GM19043 (cell line): ENCODE measurements around the gene KIAA1217.

Experiments
- ATAC-seq: cut with Tn5 transposase; IDR thresholded peaks from one replicate; pipeline ENCODE4 v1.9.1; 2021; ENCODE audit warnings: low read depth; ENCODE audit not compliant: unreplicated experiment

Gene KIAA1217

DNA sequence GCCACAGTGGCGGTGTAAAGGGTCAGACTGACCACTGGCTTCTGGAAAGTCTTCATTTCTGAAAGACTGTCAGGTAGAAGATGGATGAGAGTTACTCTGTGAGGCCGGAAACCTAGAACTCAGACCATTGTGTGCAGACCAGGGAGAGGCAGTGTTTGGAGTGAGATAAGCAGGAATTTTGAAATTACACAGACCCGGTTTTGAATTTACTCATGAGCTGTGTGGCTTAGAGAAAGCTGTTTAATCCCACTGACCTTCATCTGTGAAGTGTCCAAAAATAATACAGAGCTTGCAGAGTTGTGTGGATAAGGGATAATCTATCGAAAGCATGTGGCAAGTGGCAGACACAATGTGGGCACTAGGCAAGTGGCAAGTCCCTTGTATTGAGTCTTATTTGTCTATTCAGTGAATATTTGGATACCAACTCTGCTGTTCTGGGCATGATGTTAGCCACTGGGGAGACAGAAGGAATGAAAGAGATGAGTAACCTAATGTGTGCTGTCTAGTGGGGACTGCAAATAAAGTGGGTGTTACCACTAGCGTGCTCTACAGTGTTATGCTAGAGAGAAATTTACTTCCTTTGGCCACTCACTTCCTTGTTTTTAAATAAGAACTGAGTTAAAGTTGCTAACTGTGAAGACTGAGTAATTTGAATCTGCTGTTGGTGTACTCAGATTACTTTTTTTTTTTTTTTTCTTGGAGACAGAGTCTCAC is 69.4 kb downstream of the KIAA1217 start:
- no peak for ATAC-seq

DNA sequence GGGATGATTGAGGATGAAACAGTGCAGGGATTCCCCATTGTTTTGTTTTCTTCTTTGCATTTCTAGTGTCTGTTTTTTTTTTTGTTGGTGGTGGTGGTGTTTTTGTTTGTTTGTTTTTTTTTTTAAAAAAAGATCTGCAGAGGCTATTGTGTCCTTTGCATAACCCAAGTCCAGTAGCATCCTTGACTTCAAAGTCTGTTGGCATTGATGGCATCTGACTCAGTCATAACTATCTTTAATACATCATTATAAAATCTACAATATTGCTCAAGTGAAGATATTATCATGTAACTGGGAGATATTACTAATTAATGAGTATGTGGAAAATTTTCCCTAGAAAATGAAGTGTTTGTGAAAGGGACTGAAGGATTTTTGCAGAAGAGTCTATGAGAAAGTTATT is 70.2 kb downstream of the KIAA1217 start:
- ATAC-seq = no peak

DNA sequence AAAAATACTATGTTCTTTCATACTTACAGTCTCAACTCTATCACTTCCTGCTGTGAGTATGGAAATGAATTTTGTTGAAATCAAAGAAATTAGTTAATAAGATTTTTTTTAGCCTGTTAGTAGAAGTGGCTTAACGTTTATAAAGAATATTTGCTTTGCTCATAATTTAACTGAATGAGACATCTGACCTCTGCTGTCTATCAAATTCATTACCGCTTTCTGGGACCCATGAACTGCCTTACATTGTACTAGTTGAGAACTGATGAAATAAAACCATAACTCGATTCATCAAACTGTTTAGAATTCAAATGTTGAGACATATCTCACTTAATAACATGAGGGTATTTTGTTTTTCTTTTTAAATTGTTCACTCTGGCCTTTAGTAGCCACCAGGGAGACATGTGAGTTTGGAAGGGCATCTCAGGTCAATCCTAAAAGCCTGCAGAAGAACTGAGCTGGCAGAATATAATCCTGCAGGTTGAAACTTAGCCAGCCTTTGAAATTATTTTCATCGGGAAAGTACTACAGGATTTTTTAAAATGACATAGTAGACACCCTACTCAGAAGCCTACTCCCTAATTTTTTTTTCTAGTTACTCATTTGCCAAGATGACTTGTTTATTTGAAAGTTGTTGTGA is 78.7 kb downstream of the KIAA1217 start:
- no peak for ATAC-seq

DNA sequence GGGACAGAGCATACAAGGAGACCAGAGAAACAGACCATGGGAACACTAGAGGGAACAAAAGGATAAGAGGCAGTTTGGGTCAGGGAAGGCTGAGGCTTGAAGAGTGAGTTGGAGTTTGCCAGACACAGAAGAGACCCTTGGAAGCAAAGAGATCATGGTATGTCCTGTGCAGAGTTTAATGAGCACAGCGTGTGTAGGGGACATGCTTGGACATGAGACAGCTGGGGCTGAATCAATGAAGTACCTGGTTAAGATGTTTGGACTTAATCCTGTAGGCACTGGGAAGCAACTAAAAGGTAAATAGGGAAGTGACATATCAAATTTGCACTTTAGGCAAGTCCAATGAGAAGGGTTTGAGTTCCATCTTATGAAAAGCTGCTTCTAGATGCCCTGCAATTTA is 79.6 kb downstream of the KIAA1217 start:
- no peak for ATAC-seq

DNA sequence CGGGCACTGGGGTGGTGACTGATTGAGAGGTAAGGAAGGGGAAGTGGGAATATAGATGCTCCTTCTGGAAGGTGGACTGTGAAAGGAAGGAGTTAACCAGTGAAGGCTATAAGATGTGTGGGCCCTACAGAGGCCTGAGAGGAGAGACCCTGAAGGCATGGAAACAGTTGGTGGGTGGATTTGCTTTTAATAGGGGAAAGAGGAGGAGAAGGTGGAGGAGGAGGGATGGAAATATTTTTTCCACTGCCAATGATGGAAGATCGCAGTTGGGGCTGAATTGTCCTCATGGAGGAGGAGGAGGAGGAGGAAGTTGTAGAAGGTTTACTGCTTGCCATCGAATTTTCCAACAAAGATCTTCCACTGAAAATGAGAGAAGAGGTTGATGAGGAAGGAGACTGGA is 80.3 kb downstream of the KIAA1217 start:
- ATAC-seq = no peak

DNA sequence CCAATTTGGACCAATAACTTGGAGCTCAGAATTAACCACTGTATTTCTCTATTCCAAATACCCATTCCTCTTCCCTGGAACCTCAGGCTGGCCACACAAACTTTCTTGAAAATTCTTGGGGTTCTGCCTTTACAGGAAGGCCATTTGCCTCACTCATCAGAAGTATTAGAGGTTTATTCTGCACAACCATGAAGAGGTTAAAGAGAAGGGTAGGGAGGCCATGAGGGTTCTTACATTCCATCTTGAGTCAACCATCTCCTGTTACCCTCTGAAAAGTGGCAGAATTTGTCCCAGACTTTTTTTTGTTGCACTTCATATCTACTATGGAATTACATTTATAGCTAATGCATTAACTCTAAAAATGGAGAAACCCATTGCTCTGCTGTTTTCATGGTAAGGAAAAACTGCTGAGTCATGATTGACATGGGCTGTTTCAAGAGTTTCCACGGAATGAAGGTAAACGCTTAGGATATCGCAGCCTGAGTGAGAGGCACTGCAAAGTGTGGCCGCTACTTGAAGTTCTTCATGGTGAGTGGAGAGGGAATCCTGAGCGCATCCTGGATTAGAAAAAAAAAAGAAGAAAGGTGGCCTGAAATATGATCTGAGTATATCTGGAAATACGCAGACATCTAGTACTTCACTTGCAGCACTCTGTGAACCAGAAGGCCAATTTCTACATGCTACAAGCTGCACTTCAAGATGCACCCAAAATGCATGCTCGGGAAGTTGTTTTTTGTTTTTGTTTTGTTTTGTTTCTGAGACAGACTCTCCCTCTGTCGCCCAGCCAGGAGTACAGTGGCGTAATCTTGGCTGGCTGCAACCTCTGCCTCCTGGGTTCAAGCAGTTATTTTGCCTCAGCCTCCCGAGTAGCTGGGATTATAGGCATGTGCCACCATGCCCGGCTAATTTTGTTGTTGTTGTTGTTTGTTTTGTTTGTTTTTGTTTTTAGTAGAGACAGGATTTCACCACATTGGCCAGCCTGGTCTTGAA is 83.7 kb downstream of the KIAA1217 start:
- ATAC-seq = no peak

DNA sequence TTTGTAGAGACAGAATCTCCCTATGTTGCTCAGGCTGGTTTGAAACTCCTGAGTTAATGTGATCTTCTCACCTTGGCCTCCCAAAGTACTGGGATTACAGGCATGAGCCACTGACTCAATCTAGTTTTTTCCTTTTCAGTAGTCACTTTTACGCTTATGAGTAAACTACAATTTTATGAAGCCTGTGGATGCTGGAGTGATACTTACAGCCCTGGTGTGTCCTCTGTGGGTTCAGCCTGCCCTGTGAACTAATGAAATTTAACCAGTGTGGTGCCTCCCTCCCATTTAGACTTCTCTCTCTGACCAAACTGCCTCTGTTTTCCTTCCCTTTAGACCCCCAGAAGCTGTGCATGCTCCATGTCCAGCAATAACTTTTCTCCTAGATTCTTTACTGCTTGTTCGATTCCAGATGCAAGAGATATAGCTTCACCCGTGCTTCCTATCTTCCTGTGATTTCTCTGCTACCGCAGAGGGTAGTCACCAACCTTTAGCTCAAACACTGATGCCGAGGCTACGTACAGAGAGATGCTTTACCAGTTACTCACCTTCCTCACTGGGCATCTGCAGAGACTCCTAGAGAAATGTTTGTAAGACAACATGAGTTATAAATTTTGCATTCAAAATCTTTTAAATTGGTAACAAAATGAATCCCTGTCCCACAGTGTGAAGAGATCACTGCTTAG is 90.8 kb downstream of the KIAA1217 start:
- ATAC-seq = no peak

DNA sequence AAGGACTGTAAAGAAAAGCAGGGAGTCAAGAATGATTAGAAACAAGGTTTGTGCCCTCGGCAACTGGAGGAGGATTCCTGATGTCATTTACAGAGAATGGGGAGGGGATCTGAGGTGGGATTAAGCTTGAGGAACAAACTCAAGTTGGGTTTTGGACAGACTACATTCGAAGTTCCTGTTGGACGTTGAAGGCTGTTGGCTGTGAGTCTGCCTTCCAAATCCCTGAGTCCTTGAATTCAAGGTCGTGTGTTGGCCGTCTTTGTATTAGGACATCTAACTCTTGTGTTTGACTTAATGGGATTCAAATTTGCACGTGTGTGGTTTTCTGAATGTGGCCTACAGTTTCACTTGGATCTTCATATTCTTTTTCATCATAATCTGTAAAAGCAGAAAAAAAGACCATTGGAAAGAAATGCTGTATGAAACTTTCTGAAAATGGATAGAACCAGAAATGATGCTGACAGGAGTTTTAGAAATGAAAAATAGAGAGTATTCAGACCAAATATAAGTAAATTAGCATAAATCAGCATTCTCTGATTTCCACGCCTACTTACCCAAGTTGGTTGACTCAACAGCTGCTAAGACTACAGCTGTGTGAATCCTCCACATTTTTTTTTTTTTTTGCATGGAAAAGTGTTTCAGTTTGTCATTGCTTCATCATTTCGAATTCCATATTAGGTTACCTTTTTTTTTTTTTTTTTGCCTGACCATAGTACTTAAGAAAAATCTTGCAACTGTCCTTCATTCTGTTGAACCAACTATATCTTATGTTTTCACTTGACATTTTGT is 94.8 kb downstream of the KIAA1217 start:
- ATAC-seq = no peak

DNA sequence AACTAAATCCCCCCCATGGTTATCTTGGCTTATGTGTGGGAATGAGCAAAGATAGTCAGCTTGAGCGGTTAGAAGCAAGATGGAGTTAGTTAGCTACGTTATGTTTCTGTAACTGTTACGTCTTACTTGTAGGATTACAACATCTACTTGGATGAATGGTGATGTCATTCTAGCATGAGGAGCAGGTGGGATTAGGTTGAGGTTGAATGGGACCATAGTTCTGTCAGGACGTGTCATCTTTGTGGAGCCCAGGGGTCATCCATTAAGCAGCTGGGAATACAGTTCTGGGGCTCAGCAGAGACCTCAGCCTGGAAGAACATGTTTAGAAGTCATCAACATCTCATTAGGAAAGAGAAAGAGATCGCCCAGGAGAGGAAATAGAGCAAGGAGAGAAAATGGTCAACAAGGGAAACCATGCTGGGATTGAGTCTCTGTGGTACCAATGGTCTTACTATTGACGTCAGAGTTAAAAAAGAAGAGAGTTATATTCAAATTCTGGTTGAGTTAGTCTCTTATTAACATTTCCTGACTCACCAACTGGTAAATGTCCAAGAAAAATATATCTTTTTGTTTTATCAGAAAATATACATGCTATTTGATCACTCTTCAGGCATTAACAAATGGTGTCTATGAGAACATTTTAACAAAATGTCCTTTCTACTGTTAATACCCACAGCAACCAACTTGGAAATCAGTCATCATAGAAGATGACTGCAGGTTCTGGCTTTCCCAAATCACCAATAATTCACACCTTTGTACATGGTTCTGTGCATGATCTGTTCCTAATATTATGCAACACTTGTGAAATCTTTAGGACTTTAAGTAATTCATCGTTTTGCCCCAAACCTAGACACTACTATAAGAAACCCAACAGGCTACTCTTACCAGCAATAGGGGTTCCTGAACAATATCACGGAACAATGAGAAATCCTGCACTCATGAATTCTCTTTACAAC is 96.9 kb downstream of the KIAA1217 start:
- ATAC-seq = no peak

DNA sequence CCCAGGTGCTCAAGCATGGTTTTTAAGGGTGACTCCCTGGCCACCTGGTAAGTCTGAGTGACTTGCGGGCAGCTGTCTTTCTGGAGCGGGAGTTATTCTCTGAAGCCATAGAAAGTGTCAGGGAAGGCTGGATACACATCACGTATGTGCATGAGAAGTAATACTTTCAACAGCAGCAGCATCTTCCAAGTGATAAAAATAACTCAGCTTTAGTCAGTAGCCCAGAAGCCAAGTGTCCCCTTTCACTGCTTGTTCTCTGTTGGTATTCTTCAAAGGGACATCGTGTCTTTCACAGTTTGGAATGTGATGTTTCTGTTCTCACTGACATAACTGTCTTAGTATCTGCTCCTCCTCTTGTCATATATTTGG is 97.6 kb downstream of the KIAA1217 start:
- ATAC-seq = no peak

DNA sequence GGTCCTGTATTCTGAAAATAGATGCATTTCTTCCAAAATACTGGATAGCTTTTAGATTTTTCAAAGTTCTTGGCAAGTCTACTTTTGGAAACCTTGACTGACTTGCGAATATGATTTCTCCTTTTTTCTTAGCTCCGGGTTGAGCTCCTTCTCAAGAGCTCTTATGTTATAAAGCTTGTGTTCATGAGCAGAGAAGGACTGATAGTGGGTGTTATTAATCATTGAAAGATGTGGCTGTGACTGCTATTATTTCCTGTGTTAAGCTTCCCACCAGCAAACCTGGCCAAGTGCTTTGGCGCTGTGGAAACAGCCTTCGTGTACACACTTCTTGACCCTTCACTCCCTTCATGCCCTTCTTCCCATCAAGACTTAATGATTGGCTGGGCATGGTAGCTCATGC is 98.2 kb downstream of the KIAA1217 start:
- no peak for ATAC-seq

DNA sequence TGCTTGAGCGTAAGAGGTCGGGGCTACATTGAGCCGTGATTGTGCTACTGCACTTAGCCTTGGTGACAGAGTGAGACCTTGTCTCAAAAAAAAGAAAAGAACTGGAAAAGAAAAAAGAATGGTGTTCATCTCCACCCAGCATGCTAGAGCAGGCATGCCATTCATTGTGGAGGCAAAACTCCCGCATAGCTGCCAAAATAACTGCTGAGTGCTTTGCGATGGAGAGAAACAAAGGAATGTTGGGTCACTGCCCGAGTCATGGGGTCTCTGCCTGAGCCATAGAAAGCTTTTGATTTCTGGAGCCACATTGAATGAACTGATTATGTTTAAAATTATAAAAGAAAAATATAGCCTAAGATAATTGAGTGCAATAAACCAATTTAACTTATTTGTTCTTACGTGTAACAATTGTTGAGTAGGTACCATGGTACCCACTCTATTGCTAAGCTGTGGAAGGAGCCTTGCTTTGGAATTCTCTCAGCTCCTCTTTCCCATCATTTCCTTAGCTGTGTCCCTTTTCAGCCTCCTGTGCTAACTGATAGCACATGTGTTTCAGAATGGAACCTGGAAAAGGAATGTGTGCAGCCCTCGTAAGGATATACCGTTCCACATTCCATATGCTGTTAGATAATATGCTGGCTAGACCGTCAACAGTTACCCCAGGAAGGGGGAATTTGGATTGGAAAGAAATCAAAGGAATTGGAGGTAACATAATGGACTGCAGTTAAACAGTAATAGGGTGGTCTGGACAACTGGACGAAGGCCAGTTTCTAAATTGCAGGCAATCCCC is 99.0 kb downstream of the KIAA1217 start:
- ATAC-seq = no peak

DNA sequence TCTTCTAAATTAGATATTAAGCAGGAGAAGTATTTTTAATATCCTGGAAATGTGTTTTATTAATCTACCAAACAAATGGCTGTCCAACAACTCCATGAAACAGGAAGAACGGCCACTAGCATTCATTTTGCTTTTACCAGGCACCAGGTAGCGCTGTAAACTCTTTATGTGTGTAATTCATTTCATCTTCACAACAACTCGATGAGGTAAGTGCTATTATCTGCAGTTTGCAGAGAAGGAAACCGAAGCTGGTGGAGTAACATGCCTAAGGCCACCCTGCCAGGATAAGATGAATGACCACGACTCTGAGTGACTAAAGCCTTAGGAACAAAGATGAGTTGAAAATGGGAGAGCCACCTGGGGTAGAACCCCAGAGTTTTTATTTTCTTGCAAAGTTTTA is 101.2 kb downstream of the KIAA1217 start:
- ATAC-seq = no peak

DNA sequence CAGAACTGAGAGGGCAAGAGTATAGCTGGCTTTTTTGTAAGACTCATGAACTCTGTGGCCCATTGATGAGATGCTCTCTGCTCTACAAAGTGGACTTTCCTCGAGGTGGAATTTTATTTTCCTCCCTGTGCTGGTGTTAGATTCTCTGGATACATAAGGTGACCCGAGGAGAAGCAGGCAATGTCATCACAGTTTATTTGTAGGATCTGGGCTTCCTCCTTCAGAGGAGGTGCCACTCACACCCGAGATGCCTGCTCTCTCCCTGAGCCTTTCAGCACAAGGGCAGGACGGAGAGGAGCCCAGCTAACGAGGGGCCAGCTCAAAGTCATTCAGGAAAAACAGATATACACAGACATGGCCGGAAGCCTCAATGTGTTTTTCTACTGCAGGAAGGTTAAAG is 103.0 kb downstream of the KIAA1217 start:
- no peak for ATAC-seq

DNA sequence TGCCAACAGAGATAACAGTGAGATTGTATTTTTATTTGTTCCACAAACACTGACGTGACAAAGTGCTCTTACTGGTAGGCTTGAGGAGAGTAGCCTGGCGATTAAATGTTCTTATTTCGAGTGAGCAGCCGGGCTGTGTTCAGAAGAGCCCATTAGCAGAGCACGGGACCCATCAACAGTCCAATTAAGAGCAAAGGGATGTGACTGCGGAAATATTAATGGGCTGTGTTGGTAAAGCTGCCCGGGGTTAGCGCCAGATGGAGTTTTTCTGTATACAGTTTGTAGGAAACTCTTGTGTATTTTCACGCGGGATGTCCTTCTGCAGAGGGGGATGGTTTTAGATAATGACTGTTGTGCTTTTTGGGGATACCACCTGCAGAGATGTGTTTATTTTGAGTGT is 104.3 kb downstream of the KIAA1217 start:
- no peak for ATAC-seq

DNA sequence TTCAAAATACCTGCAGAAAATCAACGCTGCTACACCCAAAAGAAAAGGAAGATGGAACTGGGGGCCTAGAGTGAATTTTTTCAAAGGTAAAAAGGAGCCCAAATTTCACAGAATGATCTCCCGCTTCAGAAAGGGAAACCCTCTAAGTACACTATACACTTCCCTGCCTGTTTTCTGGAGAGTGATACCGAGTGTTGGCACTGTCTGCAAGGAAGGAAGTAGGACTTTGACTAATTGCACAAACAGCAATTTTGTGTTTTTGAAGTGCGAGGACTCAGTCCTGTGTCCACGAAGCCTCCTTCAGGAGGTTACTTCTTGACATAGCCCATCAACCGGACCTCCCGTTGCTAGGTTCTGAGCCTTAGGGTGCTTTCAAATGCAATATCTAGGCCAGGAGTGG is 106.3 kb downstream of the KIAA1217 start:
- no peak for ATAC-seq

DNA sequence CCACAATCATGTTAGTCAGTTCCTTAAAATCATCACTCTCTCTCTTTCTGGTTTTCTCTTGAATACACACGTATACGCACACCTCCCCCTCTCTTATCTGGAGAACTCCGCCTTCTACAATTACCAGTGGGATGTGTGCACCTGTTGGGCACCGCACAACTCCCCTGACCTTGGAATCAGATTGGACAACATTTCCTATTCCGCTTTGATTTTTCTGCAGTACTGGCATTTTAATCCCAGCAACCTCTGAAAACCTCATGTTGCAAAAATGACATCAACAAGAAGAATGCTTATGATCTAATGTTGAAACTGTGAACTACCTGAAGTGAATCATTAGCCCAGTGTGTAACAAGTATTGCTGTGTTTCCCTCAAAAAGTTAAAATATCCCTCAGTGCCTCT is 109.6 kb downstream of the KIAA1217 start:
- no peak for ATAC-seq

DNA sequence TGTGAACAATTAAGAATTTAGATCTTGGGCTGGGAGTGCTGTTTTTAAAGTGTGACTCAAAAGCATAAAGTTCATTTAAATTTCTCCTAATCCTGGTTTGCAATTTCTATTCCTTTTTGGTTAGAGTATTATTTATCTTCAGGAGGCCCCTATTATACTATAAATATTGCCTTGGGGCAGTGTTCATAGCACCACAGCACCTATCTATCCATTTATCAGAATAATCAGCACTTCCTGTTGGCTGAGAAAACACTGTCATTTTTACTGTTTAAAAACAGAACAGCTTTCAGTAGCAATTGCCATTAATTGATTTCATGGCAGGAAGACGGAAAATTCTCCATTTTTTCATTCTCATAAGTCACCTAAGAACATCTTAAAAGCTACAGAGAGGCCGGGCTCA is 111.4 kb downstream of the KIAA1217 start:
- no peak for ATAC-seq
